ENCODE data around the gene PTGFRN.

Gene PTGFRN

GRCh38 chr1:117013309-117013858 lies 103.7 kb downstream of the PTGFRN start:
- H3K4me3 ChIP-seq (ENCODE audit: low read length), result no peak overlapping the region
- no peak for TF ChIP-seq CTCF (conservative IDR thresholded peaks at IDR 0.05; ENCODE audit: low read length)
- no peak for DNase-seq (ENCODE audit: low read depth)

- no peak for TF ChIP-seq CTCF (conservative IDR thresholded peaks at IDR 0.05; ENCODE audit: low read length)
- H3K4me3 ChIP-seq (ENCODE audit: low read length), result no peak overlapping the region
- no peak for DNase-seq (ENCODE audit: low read depth)
These were observed 104.5 kb downstream of the PTGFRN start for GRCh38 chr1:117014209-117014608.

- no peak overlapping the region for H3K4me3 ChIP-seq (ENCODE audit: low read length)
- no peak for TF ChIP-seq CTCF (conservative IDR thresholded peaks at IDR 0.05; ENCODE audit: low read length)
- DNase-seq (ENCODE audit: low read depth), result no peak
These were observed 106.0 kb downstream of the PTGFRN start for GRCh38 chr1:117015724-117016123.

GRCh38 chr1:117017062-117017461 lies 107.3 kb downstream of the PTGFRN start:
- DNase-seq (ENCODE audit: low read depth), result no peak
- H3K4me3 ChIP-seq (ENCODE audit: low read length), result no peak overlapping the region
- TF ChIP-seq CTCF (conservative IDR thresholded peaks at IDR 0.05; ENCODE audit: low read length), result no peak

- H3K4me3 ChIP-seq (ENCODE audit: low read length), result no peak overlapping the region
- no peak for DNase-seq (ENCODE audit: low read depth)
- TF ChIP-seq CTCF (conservative IDR thresholded peaks at IDR 0.05; ENCODE audit: low read length), result no peak
These were observed 107.9 kb downstream of the PTGFRN start for GRCh38 chr1:117017648-117018047.

GRCh38 chr1:117020526-117021156 lies 110.9 kb downstream of the PTGFRN start:
- H3K4me3 ChIP-seq (ENCODE audit: low read length), result no peak overlapping the region
- no peak for DNase-seq (ENCODE audit: low read depth)
- no peak for TF ChIP-seq CTCF (conservative IDR thresholded peaks at IDR 0.05; ENCODE audit: low read length)

- DNase-seq (ENCODE audit: low read depth), result no peak
These were observed 112.4 kb downstream of the PTGFRN start for GRCh38 chr1:117022114-117022513.

More at GRCh38 chr1:117022114-117022513, 112.4 kb downstream of the PTGFRN start:
- no peak for TF ChIP-seq CTCF (conservative IDR thresholded peaks at IDR 0.05; ENCODE audit: low read length)
- no peak overlapping the region for H3K4me3 ChIP-seq (ENCODE audit: low read length)

Measured in AG10803 (cell line).